Brain pericyte (primary cell): ENCODE results near the gene ADPRHL1.

Experiments used
- DNase-seq: peaks from one replicate; pipeline ENCODE4 v3.0.0-alpha.2; 2012; ENCODE audit warnings: low read depth, low spot score

The ADPRHL1 gene

DNA sequence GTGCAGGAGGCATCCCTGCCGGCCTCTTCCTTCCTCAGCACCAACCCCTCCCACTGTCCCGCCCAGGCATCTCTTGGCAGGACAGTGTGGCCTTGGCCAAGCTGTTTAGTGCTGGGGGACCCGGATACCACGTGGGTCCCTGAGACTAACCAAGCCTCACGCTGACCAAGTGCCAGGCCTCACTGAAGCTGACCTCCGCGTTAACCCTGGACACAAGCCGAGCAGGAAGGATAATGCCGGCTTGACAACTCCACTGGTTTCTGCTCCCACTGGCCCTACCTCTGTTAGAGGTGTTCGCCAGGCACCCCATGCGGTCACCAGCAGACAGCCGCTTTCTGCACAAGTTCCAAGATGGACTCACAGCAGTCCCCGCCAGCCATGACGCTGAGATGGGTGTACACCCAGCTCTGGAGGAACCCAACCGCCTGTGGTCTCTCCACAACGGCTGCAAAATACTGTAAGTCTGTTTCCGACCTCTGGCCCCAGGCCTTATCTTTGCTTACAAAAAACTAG is 101.7 kb downstream of the ADPRHL1 start:
- DNase-seq: no peak

DNA sequence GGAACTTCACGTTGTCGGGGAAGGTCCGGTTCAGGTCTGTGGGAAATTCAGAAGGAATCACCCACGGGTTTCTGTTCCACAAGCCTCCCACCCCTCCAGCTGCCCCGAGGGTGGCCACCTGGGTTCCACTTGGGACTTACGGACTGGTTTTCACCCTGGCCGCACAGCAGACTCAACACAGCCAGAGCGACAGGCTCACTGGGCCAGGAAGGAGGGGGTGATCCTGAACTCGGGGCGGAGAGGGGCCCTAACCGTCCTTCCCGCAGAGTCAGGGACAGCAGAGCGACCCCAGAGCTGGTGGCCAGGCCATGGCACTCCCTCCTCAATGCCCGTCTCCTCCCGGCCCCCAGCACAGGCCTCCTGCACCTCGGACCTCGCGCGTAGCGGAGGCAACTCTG is 102.4 kb downstream of the ADPRHL1 start:
- no peak for DNase-seq

DNA sequence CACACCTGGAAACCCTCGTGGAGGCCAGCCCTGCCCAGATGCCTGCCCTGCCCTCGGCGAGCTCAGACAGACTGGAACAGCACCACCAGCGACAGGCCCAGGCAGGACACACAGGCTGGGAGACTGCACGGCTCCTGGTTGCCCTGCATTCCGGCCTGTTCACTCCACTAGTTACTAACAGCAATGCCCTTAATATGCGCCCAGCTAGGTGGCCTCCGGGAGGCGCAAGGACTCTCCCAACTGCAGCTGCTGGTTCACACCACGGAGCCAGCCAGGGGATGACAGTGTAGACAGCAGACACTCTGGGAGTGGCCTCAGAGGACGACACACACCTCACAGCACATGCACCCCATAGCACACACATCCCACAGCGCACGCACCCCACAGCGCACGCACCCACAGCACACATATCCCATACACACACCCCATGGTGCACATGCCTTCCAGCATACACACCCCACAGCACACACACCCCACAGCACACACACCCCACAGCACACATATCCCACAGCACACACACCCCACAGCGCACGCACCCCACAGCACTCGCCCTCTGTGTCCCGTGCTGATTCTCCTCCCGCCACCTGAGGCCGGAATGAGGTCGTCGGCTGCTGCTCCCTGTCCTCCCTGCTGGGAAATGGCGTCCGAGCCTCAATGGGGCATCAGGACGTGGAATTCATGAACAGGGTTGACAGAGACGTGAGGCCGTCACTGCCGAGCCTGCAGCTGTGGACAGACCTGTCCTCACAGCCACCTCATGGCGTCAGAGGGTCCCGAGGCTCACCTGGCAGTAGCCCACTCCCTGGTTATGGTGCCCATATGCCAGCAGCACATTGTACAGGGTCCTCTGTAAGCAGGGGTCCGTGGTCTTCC is 103.0 kb downstream of the ADPRHL1 start:
- DNase-seq: no peak
